GM19043 (cell line): Measurements from ENCODE around the gene ANKLE2.

Experiments
- ATAC-seq: cut with Tn5 transposase; IDR thresholded peaks from one replicate; pipeline ENCODE4 v1.9.1; 2021; ENCODE audit warnings: low read depth; ENCODE audit not compliant: unreplicated experiment

Gene ANKLE2

GRCh38 chr12:132723015-132723763 is 38.4 kb downstream of the ANKLE2 start:
- ATAC-seq = no peak

- ATAC-seq = no peak
Observed at GRCh38 chr12:132720606-132721345, 40.9 kb downstream of the ANKLE2 start.

GRCh38 chr12:132719954-132720324 is 41.7 kb downstream of the ANKLE2 start:
- ATAC-seq = no peak

GRCh38 chr12:132719141-132719953 is 42.3 kb downstream of the ANKLE2 start:
- no peak for ATAC-seq

- no peak for ATAC-seq
Observed at GRCh38 chr12:132718644-132719043, 43.0 kb downstream of the ANKLE2 start.

GRCh38 chr12:132717531-132718387 is 43.9 kb downstream of the ANKLE2 start:
- ATAC-seq = no peak

GRCh38 chr12:132717011-132717410 is 44.6 kb downstream of the ANKLE2 start:
- no peak for ATAC-seq

- ATAC-seq = no peak
Observed at GRCh38 chr12:132716356-132716755, 45.3 kb downstream of the ANKLE2 start.

GRCh38 chr12:132715874-132716273 is 45.8 kb downstream of the ANKLE2 start:
- no peak for ATAC-seq

- no peak for ATAC-seq
Observed at GRCh38 chr12:132713123-132713522, 48.5 kb downstream of the ANKLE2 start.

- no peak for ATAC-seq
Observed at GRCh38 chr12:132711080-132711843, 50.4 kb downstream of the ANKLE2 start.

GRCh38 chr12:132710405-132711079 is 51.1 kb downstream of the ANKLE2 start, which contains the start of gene PGAM5:
Gene PGAM5 (plus strand): TSS chr12:132710842. CDS start chr12:132710877, 35 bp downstream.
- peak; percentile 92 for ATAC-seq

- ATAC-seq = peak; percentile 33
Observed at GRCh38 chr12:132710043-132710404, 51.6 kb downstream of the ANKLE2 start.

GRCh38 chr12:132708150-132708549 is 53.5 kb downstream of the ANKLE2 start:
- ATAC-seq = no peak

- no peak for ATAC-seq
Observed at GRCh38 chr12:132707241-132707640, 54.4 kb downstream of the ANKLE2 start.

GRCh38 chr12:132703641-132704040 is 58.0 kb downstream of the ANKLE2 start:
- ATAC-seq = no peak

GRCh38 chr12:132702640-132703039 is 59.0 kb downstream of the ANKLE2 start:
- ATAC-seq = no peak

GRCh38 chr12:132700212-132700822 is 61.3 kb downstream of the ANKLE2 start:
- no peak for ATAC-seq

- ATAC-seq = no peak
Observed at GRCh38 chr12:132698341-132698740, 63.3 kb downstream of the ANKLE2 start.
